H1 (cell line): Measurements from ENCODE around the gene TBC1D9B.

Experiments
- CEBPB ChIP-seq: IDR thresholded peaks from 2 replicates; pipeline ENCODE4 v1.6.1; 2012; ENCODE audit warnings: low read depth, low read length
- CTCF ChIP-seq, 3 experiments: IDR thresholded peaks; 1 replicate in 2 of 3; 2 replicates in 1 of 3; pipeline versions ENCODE4 v1.5.1 to v1.6.1; 2011; ENCODE audit warnings: low read length in 3 of 3, mild to moderate bottlenecking in 3 of 3, inconsistent platforms in 2 of 3, low read depth in 1 of 3, moderate library complexity in 1 of 3; ENCODE audit not compliant: insufficient read depth in 1 of 3; ENCODE audit errors: control extremely low read depth in 1 of 3
- KDM1A ChIP-seq: fragments of 200-600, 300-600 bp; sonication (generic); IDR thresholded peaks from 2 replicates; pipeline ENCODE4 v1.7.1; 2016; ENCODE audit warnings: mild to moderate bottlenecking, low read length, borderline replicate concordance
- POLR2A ChIP-seq, 2 experiments: IDR thresholded peaks; 1 replicate in 1 of 2; 2 replicates in 1 of 2; pipeline ENCODE4 v1.6.1; 2011; ENCODE audit warnings: low read depth in 2 of 2, low read length in 2 of 2, mild to moderate bottlenecking in 2 of 2; ENCODE audit errors: control extremely low read depth in 1 of 2

GRCh38 chr5:179895861-179896260, 11.8 kb downstream of the TBC1D9B start:
- TF ChIP-seq POLR2A (IDR thresholded peaks at IDR 0.05; ENCODE audit: control extremely low read depth in 1 of 2, low read depth in 2 of 2, low read length in 2 of 2) (no peak), CTCF (IDR thresholded peaks at IDR 0.05; ENCODE audit: control extremely low read depth in 1 of 3, insufficient read depth in 1 of 3, low read depth in 1 of 3, low read length in 3 of 3) (no peak), CEBPB (no peak), KDM1A (no peak)
